ENCODE results near the gene CD247.

DNA sequence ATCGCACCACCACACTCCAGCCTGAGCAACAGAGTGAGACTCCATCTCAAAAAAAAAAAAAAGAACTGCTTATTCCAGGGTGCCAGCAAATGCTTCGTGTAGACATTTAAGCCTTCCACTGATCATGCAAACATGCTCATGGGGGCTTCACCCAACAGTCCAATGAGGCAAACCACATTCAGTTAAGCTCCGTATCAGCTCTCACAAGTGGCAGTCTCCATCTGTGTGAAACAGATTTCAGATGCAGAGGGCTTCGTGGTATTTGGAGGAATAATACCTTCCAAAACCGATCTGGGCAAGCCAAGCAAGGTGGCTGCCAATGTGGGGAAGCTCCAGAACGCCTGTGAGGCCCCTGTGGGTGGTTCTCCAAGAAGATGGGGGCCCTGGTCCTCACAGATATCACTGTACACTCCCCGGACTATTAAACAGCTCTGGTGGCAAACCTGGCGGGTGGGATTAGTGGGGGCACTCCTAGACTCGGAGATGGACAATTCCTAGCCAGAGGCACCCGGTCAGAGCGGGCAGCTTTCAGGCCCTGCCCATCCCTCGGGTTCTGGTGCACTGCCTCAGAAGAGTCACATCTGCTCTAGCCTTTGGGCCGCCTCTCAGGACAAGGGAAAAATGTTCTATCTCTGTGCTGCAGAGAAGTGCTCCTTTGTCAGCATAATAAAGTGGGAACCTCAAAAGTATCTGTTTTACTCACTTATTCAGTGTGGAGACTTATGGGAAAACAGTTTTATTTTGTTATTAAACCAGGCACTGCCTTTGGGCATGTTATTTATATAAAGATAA lies 25.1 kb upstream of the CD247 start:
- TF ChIP-seq EZH2 (IDR thresholded peaks at IDR 0.05; ENCODE audit: insufficient read depth, poor library complexity, severe bottlenecking) = no peak
- TF ChIP-seq EZH2phosphoT487 (IDR thresholded peaks at IDR 0.05; ENCODE audit: insufficient read depth, low read depth) = no peak

All from GM23248 (cell line).